Activated effector memory CD4-positive, alpha-beta T cell treated with anti-CD3 and anti-CD28 coated beads, Interleukin-2, amount 50 U/mL, for 16 hours (primary cell): Measurements from ENCODE around the gene DHX38.

ENCODE experiments used
- DNase-seq: peaks from one replicate; pipeline ENCODE4 v3.0.0-alpha.2; 2020

DHX38 gene

GRCh38 chr16:72123426-72123825, 29.8 kb downstream of the DHX38 start:
- DNase-seq = no peak

- DNase-seq = no peak
These were observed 30.5 kb downstream of the DHX38 start for GRCh38 chr16:72124148-72124547.

GRCh38 chr16:72124761-72125634, 31.4 kb downstream of the DHX38 start:
- peak; percentile 82 for DNase-seq

GRCh38 chr16:72125635-72126428, 32.2 kb downstream of the DHX38 start:
- DNase-seq = no peak

GRCh38 chr16:72126429-72126765, 32.8 kb downstream of the DHX38 start:
- no peak for DNase-seq

GRCh38 chr16:72128701-72129100, 35.1 kb downstream of the DHX38 start:
- DNase-seq = no peak

- DNase-seq = no peak
These were observed 36.5 kb downstream of the DHX38 start for GRCh38 chr16:72129976-72130656.

- DNase-seq = no peak
These were observed 37.4 kb downstream of the DHX38 start for GRCh38 chr16:72131036-72131435.

- DNase-seq = no peak
These were observed 39.1 kb downstream of the DHX38 start for GRCh38 chr16:72132726-72133125.

- DNase-seq = no peak
These were observed 40.9 kb downstream of the DHX38 start for GRCh38 chr16:72134507-72134906.

- no peak for DNase-seq
These were observed 43.9 kb downstream of the DHX38 start for GRCh38 chr16:72137380-72138063.

- no peak for DNase-seq
These were observed 44.5 kb downstream of the DHX38 start for GRCh38 chr16:72138064-72138572.

GRCh38 chr16:72139908-72140307, 46.3 kb downstream of the DHX38 start:
- no peak for DNase-seq

GRCh38 chr16:72142476-72142875, 48.8 kb downstream of the DHX38 start:
- DNase-seq = no peak

- no peak for DNase-seq
These were observed 56.2 kb downstream of the DHX38 start for GRCh38 chr16:72149676-72150464.

GRCh38 chr16:72159386-72159785, 65.7 kb downstream of the DHX38 start:
- no peak for DNase-seq

- no peak for DNase-seq
These were observed 66.2 kb downstream of the DHX38 start for GRCh38 chr16:72159801-72160200.

GRCh38 chr16:72162105-72162692, 68.6 kb downstream of the DHX38 start:
- DNase-seq = no peak
